ENCODE measurements around the gene STAT4.

STAT4 gene

GRCh38 chr2:191188550-191189093, 37.8 kb upstream of the STAT4 start:
- Histone ChIP-seq H3K18ac (ENCODE audit: low read length) (no peak overlapping the region), H2AK5ac (ENCODE audit: low read length) (no peak overlapping the region), H4K8ac (ENCODE audit: low read depth, low read length) (no peak overlapping the region), H3K14ac (ENCODE audit: low read length) (no peak overlapping the region), H3K79me1 (ENCODE audit: low read length) (no peaks in the 10 kb centered on the region), H3K79me2 (ENCODE audit: control insufficient read depth, insufficient read depth, low read length, poor library complexity) (no peaks in the 10 kb centered on the region), H3K36me3 (ENCODE audit: control insufficient read depth in 1 of 2, insufficient read depth in 2 of 2, low read length in 2 of 2) (no peaks in the 10 kb centered on the region), H4K12ac (ENCODE audit: low read depth, low read length) (no peak overlapping the region), H3K4me1 (ENCODE audit: control insufficient read depth in 1 of 2, insufficient read depth in 2 of 2, low read length in 2 of 2) (no peaks in the 10 kb centered on the region), H3K9me3 (ENCODE audit: insufficient read depth, low read depth, low read length) (no peaks in the 10 kb centered on the region), H3K27ac (ENCODE audit: low read depth, low read length) (no peak overlapping the region), H3K23ac (ENCODE audit: low read length) (no peak overlapping the region), H3K9ac (ENCODE audit: low read length) (no peak overlapping the region), H3K4me3 (ENCODE audit: low read depth, low read length) (no peak overlapping the region), H2BK5ac (ENCODE audit: low read depth, low read length, poor library complexity) (no peak overlapping the region), H3K4me2 (ENCODE audit: low read length) (no peak overlapping the region), H3K4ac (ENCODE audit: low read depth, low read length) (no peak overlapping the region), H2BK12ac (ENCODE audit: low read length) (no peak overlapping the region), H3K27me3 (ENCODE audit: insufficient read depth, low read length) (no peaks in the 10 kb centered on the region), H4K91ac (ENCODE audit: low read depth, low read length) (no peak overlapping the region), H2BK120ac (ENCODE audit: insufficient read depth, low read length, poor library complexity) (no peak overlapping the region), H2AFZ (ENCODE audit: insufficient read depth, low read length, poor library complexity) (no peak overlapping the region)
- DNase-seq = no peak
- no CpG with 5 or more reads among the region's 3 CpGs for WGBS (ENCODE audit: extremely low coverage, insufficient coverage, insufficient read length)

- Histone ChIP-seq H3K14ac (ENCODE audit: low read length) (no peak overlapping the region), H3K27ac (ENCODE audit: low read depth, low read length) (no peak overlapping the region), H3K9ac (ENCODE audit: low read length) (no peak overlapping the region), H2AFZ (ENCODE audit: insufficient read depth, low read length, poor library complexity) (no peak overlapping the region), H3K23ac (ENCODE audit: low read length) (no peak overlapping the region), H4K91ac (ENCODE audit: low read depth, low read length) (no peak overlapping the region), H3K4ac (ENCODE audit: low read depth, low read length) (no peak overlapping the region), H3K79me2 (ENCODE audit: control insufficient read depth, insufficient read depth, low read length, poor library complexity) (no peaks in the 10 kb centered on the region), H3K9me3 (ENCODE audit: insufficient read depth, low read depth, low read length) (no peaks in the 10 kb centered on the region), H3K18ac (ENCODE audit: low read length) (no peak overlapping the region), H3K4me3 (ENCODE audit: low read depth, low read length) (no peak overlapping the region), H3K79me1 (ENCODE audit: low read length) (no peaks in the 10 kb centered on the region), H3K4me2 (ENCODE audit: low read length) (no peak overlapping the region), H3K4me1 (ENCODE audit: control insufficient read depth in 1 of 2, insufficient read depth in 2 of 2, low read length in 2 of 2) (no peaks in the 10 kb centered on the region), H4K12ac (ENCODE audit: low read depth, low read length) (no peak overlapping the region), H2BK120ac (ENCODE audit: insufficient read depth, low read length, poor library complexity) (no peak overlapping the region), H4K8ac (ENCODE audit: low read depth, low read length) (no peak overlapping the region), H3K36me3 (ENCODE audit: control insufficient read depth in 1 of 2, insufficient read depth in 2 of 2, low read length in 2 of 2) (no peaks in the 10 kb centered on the region), H2AK5ac (ENCODE audit: low read length) (no peak overlapping the region), H2BK12ac (ENCODE audit: low read length) (no peak overlapping the region), H2BK5ac (ENCODE audit: low read depth, low read length, poor library complexity) (no peak overlapping the region), H3K27me3 (ENCODE audit: insufficient read depth, low read length) (no peaks in the 10 kb centered on the region)
- no peak for DNase-seq
- no CpG with 5 or more reads among the region's 9 CpGs for WGBS (ENCODE audit: extremely low coverage, insufficient coverage, insufficient read length)
Observed at GRCh38 chr2:191187105-191187829, 36.5 kb upstream of the STAT4 start.

- Histone ChIP-seq H2BK12ac (ENCODE audit: low read length) (no peak overlapping the region), H3K9me3 (ENCODE audit: insufficient read depth, low read depth, low read length) (no peaks in the 10 kb centered on the region), H2BK5ac (ENCODE audit: low read depth, low read length, poor library complexity) (no peak overlapping the region), H3K27me3 (ENCODE audit: insufficient read depth, low read length) (no peaks in the 10 kb centered on the region), H3K14ac (ENCODE audit: low read length) (no peak overlapping the region), H4K12ac (ENCODE audit: low read depth, low read length) (no peak overlapping the region), H3K9ac (ENCODE audit: low read length) (no peak overlapping the region), H2BK120ac (ENCODE audit: insufficient read depth, low read length, poor library complexity) (no peak overlapping the region), H2AK5ac (ENCODE audit: low read length) (no peak overlapping the region), H3K36me3 (ENCODE audit: control insufficient read depth in 1 of 2, insufficient read depth in 2 of 2, low read length in 2 of 2) (no peaks in the 10 kb centered on the region), H3K4me2 (ENCODE audit: low read length) (no peak overlapping the region), H3K4ac (ENCODE audit: low read depth, low read length) (no peak overlapping the region), H4K91ac (ENCODE audit: low read depth, low read length) (no peak overlapping the region), H3K18ac (ENCODE audit: low read length) (no peak overlapping the region), H3K23ac (ENCODE audit: low read length) (no peak overlapping the region), H4K8ac (ENCODE audit: low read depth, low read length) (no peak overlapping the region), H3K79me1 (ENCODE audit: low read length) (no peaks in the 10 kb centered on the region), H2AFZ (ENCODE audit: insufficient read depth, low read length, poor library complexity) (no peak overlapping the region), H3K27ac (ENCODE audit: low read depth, low read length) (no peak overlapping the region), H3K79me2 (ENCODE audit: control insufficient read depth, insufficient read depth, low read length, poor library complexity) (no peaks in the 10 kb centered on the region), H3K4me1 (ENCODE audit: control insufficient read depth in 1 of 2, insufficient read depth in 2 of 2, low read length in 2 of 2) (no peaks in the 10 kb centered on the region), H3K4me3 (ENCODE audit: low read depth, low read length) (no peak overlapping the region)
- WGBS (ENCODE audit: extremely low coverage, insufficient coverage, insufficient read length) = no CpG with 5 or more reads among the region's 2 CpGs
- no peak for DNase-seq
Observed at GRCh38 chr2:191184457-191184856, 33.7 kb upstream of the STAT4 start.

GRCh38 chr2:191183516-191183915, 32.7 kb upstream of the STAT4 start:
- no peaks in the 10 kb centered on the region for H3K79me1 ChIP-seq (ENCODE audit: low read length)
- no peaks in the 10 kb centered on the region for H3K4me1 ChIP-seq (ENCODE audit: control insufficient read depth in 1 of 2, insufficient read depth in 2 of 2, low read length in 2 of 2)
- H3K79me2 ChIP-seq (ENCODE audit: control insufficient read depth, insufficient read depth, low read length, poor library complexity) = no peaks in the 10 kb centered on the region
- H4K8ac ChIP-seq (ENCODE audit: low read depth, low read length) = no peak overlapping the region
- no peak overlapping the region for H3K27ac ChIP-seq (ENCODE audit: low read depth, low read length)
- H4K12ac ChIP-seq (ENCODE audit: low read depth, low read length) = no peak overlapping the region
- no peak overlapping the region for H2AK5ac ChIP-seq (ENCODE audit: low read length)
- H3K36me3 ChIP-seq (ENCODE audit: control insufficient read depth in 1 of 2, insufficient read depth in 2 of 2, low read length in 2 of 2) = no peaks in the 10 kb centered on the region
- no peak overlapping the region for H3K4me3 ChIP-seq (ENCODE audit: low read depth, low read length)
- no peak overlapping the region for H3K9ac ChIP-seq (ENCODE audit: low read length)
- H3K27me3 ChIP-seq (ENCODE audit: insufficient read depth, low read length) = no peaks in the 10 kb centered on the region
- no peak overlapping the region for H2BK5ac ChIP-seq (ENCODE audit: low read depth, low read length, poor library complexity)
- H4K91ac ChIP-seq (ENCODE audit: low read depth, low read length) = no peak overlapping the region
- H2AFZ ChIP-seq (ENCODE audit: insufficient read depth, low read length, poor library complexity) = no peak overlapping the region
- H3K4ac ChIP-seq (ENCODE audit: low read depth, low read length) = no peak overlapping the region
- no peak overlapping the region for H3K4me2 ChIP-seq (ENCODE audit: low read length)
- H2BK12ac ChIP-seq (ENCODE audit: low read length) = no peak overlapping the region
- H3K9me3 ChIP-seq (ENCODE audit: insufficient read depth, low read depth, low read length) = no peaks in the 10 kb centered on the region
- H3K23ac ChIP-seq (ENCODE audit: low read length) = no peak overlapping the region
- DNase-seq = peak in 1 of 2 donors; percentile 38
- H3K18ac ChIP-seq (ENCODE audit: low read length) = no peak overlapping the region
- no peak overlapping the region for H2BK120ac ChIP-seq (ENCODE audit: insufficient read depth, low read length, poor library complexity)
- H3K14ac ChIP-seq (ENCODE audit: low read length) = no peak overlapping the region

Data from trophoblast cell (in vitro differentiated cells and primary cell).